HG02798 (cell line): Measurements from ENCODE around the gene GAS1.

Experiments used
- ATAC-seq: cut with Tn5 transposase; IDR thresholded peaks from one replicate; pipeline ENCODE4 v1.9.1; 2021; ENCODE audit warnings: mild to moderate bottlenecking; ENCODE audit not compliant: unreplicated experiment, poor library complexity

Gene GAS1

GRCh38 chr9:86938780-86939179, 8.5 kb downstream of the GAS1 start:
- no peak for ATAC-seq

DNA sequence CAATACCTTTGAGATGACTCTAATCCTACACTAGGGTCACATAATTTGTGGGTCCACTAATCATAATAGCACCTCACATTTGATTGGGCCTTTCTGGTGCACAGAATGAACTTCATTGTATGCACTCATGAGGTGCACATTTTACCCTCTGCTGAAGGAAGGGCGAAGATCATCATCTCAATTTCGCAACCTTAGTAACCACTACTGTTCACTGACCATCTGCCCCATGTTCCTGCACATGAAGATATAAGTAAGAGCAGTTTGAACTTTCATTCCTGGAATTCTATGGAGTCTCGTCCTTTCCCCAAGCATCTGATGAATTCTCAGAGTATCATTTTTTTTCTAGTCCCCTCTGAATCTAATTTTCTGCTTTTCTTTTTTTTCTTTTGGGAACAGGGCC, 21.2 kb downstream of the GAS1 start:
- no peak for ATAC-seq

DNA sequence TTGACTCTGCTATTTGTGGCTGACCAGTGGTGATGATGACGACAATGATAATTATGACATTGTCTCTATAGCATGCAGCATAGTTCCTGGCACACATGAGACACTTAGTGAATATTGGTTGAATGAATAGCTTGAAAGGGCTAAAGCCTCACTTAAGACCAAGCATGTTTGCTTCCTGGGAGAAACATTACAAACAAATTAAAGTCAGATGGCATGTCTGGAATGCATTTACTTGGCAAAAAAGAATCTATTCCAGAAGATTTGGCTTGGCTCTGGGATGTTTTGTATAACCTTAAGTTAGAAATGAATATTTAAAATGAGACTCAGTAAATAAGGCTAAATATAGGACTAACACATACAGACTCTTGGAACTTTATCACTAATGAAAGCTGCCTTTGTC, 21.6 kb downstream of the GAS1 start:
- ATAC-seq, result no peak

GRCh38 chr9:86924206-86924605, 23.1 kb downstream of the GAS1 start:
- no peak for ATAC-seq

DNA sequence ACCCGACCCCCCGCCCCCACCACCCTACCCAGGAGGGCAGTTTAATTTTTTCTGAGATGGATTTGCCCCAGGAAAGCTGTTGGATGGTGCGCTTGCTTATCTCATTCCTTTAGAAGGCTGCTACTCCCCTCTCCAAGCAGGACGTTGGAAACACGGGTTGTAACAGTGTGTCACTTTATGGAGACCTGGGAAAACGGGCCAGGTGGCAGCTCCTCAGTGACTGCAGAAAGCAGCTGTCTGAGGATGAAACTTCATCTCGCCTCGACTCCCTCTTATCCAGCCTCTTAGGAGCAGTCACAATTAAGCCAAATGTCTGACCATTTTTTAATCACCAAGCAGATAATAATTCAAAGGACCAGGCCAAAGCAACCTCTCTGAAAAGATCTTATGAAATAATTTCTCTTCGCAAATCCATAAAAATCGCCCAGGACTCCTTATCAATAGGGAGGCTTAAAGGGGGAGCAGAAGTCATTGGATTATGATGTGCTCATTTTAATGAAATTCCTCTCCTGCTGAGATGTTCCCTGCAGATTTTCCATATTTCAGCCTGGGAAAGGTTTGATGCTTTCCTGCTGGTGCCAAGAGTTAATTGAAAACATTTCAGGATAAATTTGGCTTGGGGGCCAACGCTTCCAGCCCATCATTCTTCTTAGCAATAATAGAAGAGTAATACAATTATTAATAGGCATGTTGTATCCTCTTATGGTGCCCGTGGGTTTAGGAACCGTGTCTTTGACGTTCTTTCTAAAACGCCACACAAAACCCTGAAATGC, 26.0 kb downstream of the GAS1 start:
- no peak for ATAC-seq

DNA sequence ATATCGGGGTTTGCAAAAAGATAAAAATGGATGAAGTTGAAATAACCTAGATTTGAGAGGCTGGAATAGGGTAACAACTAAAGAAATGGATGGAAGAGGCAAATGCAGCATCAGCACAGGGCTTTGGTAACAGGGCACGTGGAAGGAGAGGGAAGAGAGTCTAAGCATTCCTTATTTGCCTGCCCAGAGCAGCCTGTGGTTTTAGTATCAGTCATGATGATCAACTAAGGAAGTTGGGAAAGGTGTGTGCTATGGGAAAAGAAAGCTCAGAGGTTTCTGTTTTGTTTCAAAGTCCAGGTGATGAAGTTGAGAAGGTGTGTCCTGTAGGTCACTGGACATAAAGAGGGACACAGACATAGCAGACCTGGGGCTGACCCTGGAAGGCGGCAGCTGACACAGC, 28.8 kb downstream of the GAS1 start:
- ATAC-seq, result no peak

- no peak for ATAC-seq
Observed at GRCh38 chr9:86912210-86912609, 35.1 kb downstream of the GAS1 start.

DNA sequence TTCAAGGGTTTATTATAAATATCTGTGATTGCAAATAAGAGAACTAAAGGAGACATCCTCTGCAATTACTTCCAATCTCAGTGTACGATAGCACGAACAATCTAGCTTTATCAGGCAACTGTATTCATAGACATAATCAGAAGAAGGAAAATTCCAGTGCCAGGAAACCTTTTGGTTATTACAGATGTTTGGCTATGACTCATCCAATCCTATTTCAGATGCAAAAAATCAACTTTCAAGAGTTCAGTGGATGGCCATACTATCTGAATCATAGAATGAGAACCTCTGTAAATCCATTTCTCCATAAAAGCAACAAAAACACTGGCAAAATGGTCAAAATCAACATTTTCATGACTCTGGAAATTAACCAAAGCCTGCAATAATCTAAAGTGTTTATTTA, 37.9 kb downstream of the GAS1 start:
- no peak for ATAC-seq

DNA sequence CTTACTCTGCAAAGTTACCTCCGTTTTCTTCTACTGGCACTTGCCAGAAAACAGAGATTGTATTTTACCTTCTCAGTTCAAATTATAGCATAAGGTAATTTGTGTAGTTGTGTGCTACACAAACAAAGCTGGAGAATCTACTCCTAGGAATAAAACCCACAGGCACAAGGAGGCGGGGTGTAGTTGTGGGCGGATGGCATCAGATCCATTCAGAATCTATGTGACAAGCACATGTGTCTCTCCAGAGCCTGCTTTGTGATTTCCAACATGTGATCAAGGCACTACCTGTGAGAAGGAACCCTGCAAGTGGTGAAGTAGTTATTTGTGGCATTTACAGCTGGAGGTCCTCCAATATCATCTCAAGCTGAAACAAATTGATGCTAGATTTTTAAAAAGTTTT, 39.0 kb downstream of the GAS1 start:
- no peak for ATAC-seq

- no peak for ATAC-seq
Observed at GRCh38 chr9:86907346-86907745, 40.0 kb downstream of the GAS1 start.

- ATAC-seq, result no peak
Observed at GRCh38 chr9:86903734-86904085, 43.6 kb downstream of the GAS1 start.

GRCh38 chr9:86902991-86903733, 44.1 kb downstream of the GAS1 start:
- ATAC-seq, result no peak

- ATAC-seq, result no peak
Observed at GRCh38 chr9:86902586-86902985, 44.7 kb downstream of the GAS1 start.

GRCh38 chr9:86902176-86902575, 45.1 kb downstream of the GAS1 start:
- no peak for ATAC-seq

- ATAC-seq, result no peak
Observed at GRCh38 chr9:86901511-86901910, 45.8 kb downstream of the GAS1 start.
